ENCODE results near the gene PARVG.

PARVG gene

DNA sequence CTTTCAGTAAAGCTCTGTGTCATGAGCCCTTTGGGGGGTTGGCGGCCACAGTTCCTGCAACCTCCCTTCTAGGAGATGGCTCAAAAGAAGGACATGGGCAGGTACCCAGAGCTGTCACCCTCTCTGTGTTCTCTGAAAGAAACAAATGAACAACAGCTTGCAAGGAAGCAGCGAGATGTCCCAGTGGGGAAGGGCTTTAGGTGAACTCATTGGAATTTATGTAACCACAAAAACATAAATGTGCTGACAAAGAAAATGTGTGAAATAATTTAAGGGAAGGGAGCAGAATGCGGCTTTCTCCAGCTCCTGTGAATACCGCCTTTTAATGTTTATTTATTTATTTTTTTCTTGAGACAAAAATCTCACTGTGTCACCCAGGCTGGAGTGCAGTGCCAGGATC, 3.3 kb downstream of the PARVG start:
- TF ChIP-seq, protein P1, sequence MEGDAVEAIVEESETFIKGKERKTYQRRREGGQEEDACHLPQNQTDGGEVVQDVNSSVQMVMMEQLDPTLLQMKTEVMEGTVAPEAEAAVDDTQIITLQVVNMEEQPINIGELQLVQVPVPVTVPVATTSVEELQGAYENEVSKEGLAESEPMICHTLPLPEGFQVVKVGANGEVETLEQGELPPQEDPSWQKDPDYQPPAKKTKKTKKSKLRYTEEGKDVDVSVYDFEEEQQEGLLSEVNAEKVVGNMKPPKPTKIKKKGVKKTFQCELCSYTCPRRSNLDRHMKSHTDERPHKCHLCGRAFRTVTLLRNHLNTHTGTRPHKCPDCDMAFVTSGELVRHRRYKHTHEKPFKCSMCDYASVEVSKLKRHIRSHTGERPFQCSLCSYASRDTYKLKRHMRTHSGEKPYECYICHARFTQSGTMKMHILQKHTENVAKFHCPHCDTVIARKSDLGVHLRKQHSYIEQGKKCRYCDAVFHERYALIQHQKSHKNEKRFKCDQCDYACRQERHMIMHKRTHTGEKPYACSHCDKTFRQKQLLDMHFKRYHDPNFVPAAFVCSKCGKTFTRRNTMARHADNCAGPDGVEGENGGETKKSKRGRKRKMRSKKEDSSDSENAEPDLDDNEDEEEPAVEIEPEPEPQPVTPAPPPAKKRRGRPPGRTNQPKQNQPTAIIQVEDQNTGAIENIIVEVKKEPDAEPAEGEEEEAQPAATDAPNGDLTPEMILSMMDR (IDR thresholded peaks at IDR 0.05; ENCODE audit: low read depth, low read length), result no peak
- Histone ChIP-seq H3K4me3 (ENCODE audit: low read depth, low read length) (no peak overlapping the region), H3K9me3 (no peaks in the 10 kb centered on the region), H3K27me3 (peaks cover 20% of the 10 kb centered on the region), H3K4me1 (no peaks in the 10 kb centered on the region), H3K36me3 (no peaks in the 10 kb centered on the region)
- DNase-seq, result no peak

DNA sequence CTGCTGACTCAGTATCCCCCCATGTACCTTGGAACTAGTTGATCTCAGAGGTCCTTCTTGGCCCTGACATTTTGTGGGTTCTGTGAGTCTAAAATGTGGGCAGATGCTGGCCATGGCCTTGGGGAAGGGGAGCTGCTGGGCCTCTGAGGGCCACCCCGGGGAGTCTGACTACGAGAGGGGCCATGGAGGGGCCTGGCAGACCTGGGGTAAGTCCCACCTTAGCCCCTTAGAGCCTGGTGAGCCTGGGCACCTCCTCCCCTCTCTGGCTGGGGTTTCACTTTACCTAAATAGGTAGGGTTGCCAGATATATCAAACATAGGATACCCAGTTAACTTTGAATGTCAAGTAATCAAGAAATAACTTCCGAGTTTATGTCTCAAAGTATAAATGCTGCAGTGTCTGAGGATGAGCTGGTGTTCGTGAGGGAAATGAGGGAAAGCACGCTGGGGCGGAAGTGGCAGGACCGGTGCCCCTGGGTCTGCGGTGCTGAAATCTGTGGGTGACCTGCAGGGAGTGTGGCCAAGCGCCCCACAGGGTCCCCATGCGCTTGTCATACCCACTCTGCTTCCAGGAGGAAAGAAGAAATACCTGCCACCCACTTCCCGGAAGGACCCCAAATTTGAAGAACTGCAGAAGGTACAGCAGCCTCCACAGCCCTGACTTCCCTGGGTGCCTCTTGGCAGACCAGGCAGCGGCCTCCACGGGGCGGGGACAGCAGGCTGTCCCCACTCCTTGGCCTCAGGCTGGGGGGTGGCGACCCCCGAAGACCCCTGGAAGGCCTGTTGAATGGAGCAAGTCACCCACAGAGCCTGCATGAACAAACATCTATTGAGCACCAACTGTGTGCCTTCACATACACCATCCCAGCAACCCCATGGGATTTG, 4.8 kb downstream of the PARVG start:
- Histone ChIP-seq H3K4me3 (ENCODE audit: low read depth, low read length) (no peak overlapping the region), H3K27me3 (0 out of 2 replicates have a peak, but pooled peaks cover 6% of the 10 kb centered on the region), H3K4me1 (no peaks in the 10 kb centered on the region), H3K9me3 (no peaks in the 10 kb centered on the region), H3K36me3 (no peaks in the 10 kb centered on the region)
- no peak for DNase-seq
- TF ChIP-seq, protein P1 (IDR thresholded peaks at IDR 0.05; ENCODE audit: low read depth, low read length), result no peak

DNA sequence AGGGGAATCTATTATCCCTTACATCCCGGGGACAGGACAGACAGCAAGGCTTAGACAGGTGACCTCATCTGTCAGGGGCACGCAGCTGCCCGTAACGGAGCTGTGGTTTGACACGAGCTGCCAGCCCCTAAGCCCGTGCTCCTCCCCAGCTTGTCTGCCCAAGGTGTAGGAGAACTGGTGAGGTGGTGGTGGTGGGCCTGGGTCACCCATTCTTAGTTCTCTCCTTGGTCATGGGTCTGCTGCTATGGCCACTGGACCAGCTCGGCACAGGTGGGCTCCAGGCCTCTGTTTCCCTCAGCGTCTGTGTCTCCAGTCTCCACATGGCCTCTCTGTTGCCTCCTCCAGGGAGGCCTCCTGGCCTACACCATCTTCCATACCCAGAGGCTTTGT, 5.4 kb downstream of the PARVG start:
- H3K4me1 ChIP-seq, result no peaks in the 10 kb centered on the region
- peak; percentile 3 for DNase-seq

DNA sequence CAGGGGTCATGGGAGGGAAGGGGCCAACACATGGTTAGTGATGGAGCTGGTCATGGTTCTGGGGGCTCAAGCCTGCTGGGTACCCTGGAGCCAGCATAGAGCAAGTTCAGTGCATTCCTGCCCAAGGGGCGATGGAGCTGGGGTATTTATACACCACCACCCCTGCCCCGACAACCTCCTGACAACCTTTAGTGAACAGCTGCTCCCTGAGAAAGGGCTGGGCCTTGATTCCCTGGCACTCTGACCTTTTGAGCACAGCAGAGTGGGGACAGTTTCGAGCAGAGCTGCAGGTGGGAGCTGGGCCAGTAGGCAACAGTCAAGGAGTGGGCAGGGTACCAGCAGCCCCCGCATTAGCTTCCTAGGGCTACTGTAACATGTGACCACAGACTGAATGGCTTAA, 6.0 kb downstream of the PARVG start:
- no peaks in the 10 kb centered on the region for H3K4me1 ChIP-seq
- no peak overlapping the region for H3K4me3 ChIP-seq (ENCODE audit: low read depth, low read length)
- H3K9me3 ChIP-seq, result no peaks in the 10 kb centered on the region
- H3K36me3 ChIP-seq, result no peaks in the 10 kb centered on the region
- TF ChIP-seq, protein P1 (IDR thresholded peaks at IDR 0.05; ENCODE audit: low read depth, low read length), result no peak
- 0 out of 2 replicates have a peak, but pooled peaks cover 4% of the 10 kb centered on the region for H3K27me3 ChIP-seq
- DNase-seq, result peak; percentile 1

More for the DNA sequence above, 5.4 kb downstream of the PARVG start:
- H3K4me3 ChIP-seq (ENCODE audit: low read depth, low read length), result no peak overlapping the region
- 0 out of 2 replicates have a peak, but pooled peaks cover 6% of the 10 kb centered on the region for H3K27me3 ChIP-seq
- no peaks in the 10 kb centered on the region for H3K36me3 ChIP-seq
- no peaks in the 10 kb centered on the region for H3K9me3 ChIP-seq
- TF ChIP-seq, protein P1 (IDR thresholded peaks at IDR 0.05; ENCODE audit: low read depth, low read length), result no peak

DNA sequence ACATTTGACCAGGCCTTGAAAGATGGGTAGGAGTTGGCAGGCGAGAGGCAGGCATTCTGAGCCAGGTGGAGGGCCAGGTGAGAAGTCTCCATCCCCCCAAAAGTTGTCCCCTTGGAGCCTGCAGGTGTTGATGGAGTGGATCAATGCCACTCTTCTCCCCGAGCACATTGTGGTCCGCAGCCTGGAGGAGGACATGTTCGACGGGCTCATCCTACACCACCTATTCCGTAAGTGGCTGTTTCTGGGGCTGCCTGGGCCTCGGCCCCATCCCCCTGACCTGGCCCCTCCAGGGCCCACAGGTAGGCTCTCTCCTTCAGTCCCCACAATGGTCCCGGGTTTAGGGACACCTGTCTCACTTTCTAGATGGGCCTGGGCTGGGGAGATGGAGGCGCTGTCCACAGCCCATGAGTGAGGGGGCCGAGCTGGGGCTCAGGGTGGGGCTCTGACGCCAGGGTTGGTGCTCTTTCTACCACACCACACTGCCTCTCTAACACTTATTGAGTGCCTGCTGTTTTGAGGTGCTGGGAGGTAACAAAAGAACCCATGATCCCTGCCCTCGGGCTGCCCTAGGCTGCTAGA, 7.0 kb downstream of the PARVG start:
- DNase-seq, result no peak
- H3K4me1 ChIP-seq, result no peaks in the 10 kb centered on the region
- H3K4me3 ChIP-seq (ENCODE audit: low read depth, low read length), result no peak overlapping the region
- H3K27me3 ChIP-seq, result no peaks in the 10 kb centered on the region
- no peaks in the 10 kb centered on the region for H3K9me3 ChIP-seq
- TF ChIP-seq, protein P1 (IDR thresholded peaks at IDR 0.05; ENCODE audit: low read depth, low read length), result no peak
- no peaks in the 10 kb centered on the region for H3K36me3 ChIP-seq

DNA sequence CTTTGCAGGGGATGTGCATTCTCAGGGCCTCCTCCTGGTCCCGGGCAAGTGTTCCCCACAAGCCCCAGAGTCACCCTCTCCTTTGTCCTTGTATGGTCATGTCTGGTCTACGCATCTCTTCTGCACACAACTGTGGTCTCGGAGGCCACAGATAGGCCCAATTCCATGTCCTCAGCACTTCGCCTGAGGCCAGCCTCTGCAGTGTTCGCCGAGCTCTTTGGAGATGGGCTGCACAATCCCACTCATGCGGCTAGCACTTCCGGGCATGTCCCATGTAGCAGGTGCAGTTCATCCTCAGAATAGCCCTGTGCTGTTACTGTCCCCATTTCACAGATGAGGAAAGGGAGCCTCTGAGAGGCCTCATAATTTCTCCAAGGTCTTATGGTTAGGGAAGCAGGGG, 7.6 kb downstream of the PARVG start:
- no peaks in the 10 kb centered on the region for H3K36me3 ChIP-seq
- H3K4me1 ChIP-seq, result no peaks in the 10 kb centered on the region
- TF ChIP-seq, protein P1 (IDR thresholded peaks at IDR 0.05; ENCODE audit: low read depth, low read length), result no peak
- DNase-seq, result no peak
- no peaks in the 10 kb centered on the region for H3K9me3 ChIP-seq
- no peak overlapping the region for H3K4me3 ChIP-seq (ENCODE audit: low read depth, low read length)
- no peaks in the 10 kb centered on the region for H3K27me3 ChIP-seq

All from BE2C (cell line).